Tibial nerve (tissue), 4 donors: ENCODE data around the gene HOXB9.

Experiments
- EP300 ChIP-seq, 2 donors: sonication (generic); formaldehyde crosslinking; IDR thresholded peaks; one replicate each; pipeline ENCODE4 v1.6.1; 2017; ENCODE audit warnings: antibody characterized with exemption in 2 of 2, mild to moderate bottlenecking in 1 of 2
- POLR2A ChIP-seq, 2 donors: fragments of 450-650 bp; IDR thresholded peaks; one replicate each; pipeline ENCODE4 v1.6.1; 2017; ENCODE audit warnings: antibody characterized with exemption in 2 of 2, mild to moderate bottlenecking in 2 of 2, moderate library complexity in 2 of 2
- TF ChIP-seq, protein P1 (sequence below), 5 experiments: fragments of 200-600 bp in 3 of 5; fragments of 450-650 bp in 2 of 5; sonication (generic) in 3 of 5; IDR thresholded peaks; one replicate each; pipeline ENCODE4 v1.5.1; 2016 to 2019; ENCODE audit warnings: antibody characterized with exemption in 5 of 5, mild to moderate bottlenecking in 3 of 5, moderate library complexity in 2 of 5

- TF ChIP-seq, protein P1, sequence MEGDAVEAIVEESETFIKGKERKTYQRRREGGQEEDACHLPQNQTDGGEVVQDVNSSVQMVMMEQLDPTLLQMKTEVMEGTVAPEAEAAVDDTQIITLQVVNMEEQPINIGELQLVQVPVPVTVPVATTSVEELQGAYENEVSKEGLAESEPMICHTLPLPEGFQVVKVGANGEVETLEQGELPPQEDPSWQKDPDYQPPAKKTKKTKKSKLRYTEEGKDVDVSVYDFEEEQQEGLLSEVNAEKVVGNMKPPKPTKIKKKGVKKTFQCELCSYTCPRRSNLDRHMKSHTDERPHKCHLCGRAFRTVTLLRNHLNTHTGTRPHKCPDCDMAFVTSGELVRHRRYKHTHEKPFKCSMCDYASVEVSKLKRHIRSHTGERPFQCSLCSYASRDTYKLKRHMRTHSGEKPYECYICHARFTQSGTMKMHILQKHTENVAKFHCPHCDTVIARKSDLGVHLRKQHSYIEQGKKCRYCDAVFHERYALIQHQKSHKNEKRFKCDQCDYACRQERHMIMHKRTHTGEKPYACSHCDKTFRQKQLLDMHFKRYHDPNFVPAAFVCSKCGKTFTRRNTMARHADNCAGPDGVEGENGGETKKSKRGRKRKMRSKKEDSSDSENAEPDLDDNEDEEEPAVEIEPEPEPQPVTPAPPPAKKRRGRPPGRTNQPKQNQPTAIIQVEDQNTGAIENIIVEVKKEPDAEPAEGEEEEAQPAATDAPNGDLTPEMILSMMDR (IDR thresholded peaks at IDR 0.05), result no peak
- TF ChIP-seq POLR2A (IDR thresholded peaks at IDR 0.05) (no peak), EP300 (IDR thresholded peaks at IDR 0.05) (no peak)
Observed at GRCh38 chr17:48612456-48612853, 13.7 kb downstream of the HOXB9 start.
